Liver (tissue), 9 donors: ENCODE measurements around the gene ENOX2. TPM values are rescaled to one million over a fixed set of nuclear protein-coding genes. Genes with fewer than 3 reads are reported as not detected.

ENCODE experiments used
- DNase-seq: peaks from one replicate; pipeline ENCODE4 v3.0.0-alpha.2; 2017; ENCODE audit warnings: low spot score
- H3K27ac ChIP-seq, 2 donors: one replicate each; pipeline ENCODE4 v1.7.0; 2013; ENCODE audit warnings: inconsistent platforms in 2 of 2, low read length in 2 of 2, control low read depth in 1 of 2, low read depth in 1 of 2, mild to moderate bottlenecking in 1 of 2
- H3K27me3 ChIP-seq, 4 donors: one replicate each; pipeline versions ENCODE4 v1.6.1 to v1.7.0; 2013; ENCODE audit warnings: low read length in 3 of 4, inconsistent platforms in 1 of 4, mild to moderate bottlenecking in 1 of 4, moderate library complexity in 1 of 4; ENCODE audit not compliant: control insufficient read depth in 4 of 4, insufficient read depth in 4 of 4
- H3K36me3 ChIP-seq, 4 donors: one replicate each; pipeline versions ENCODE4 v1.6.1 to v1.7.0; 2013; ENCODE audit warnings: low read length in 3 of 4, mild to moderate bottlenecking in 3 of 4, low read depth in 1 of 4, moderate library complexity in 1 of 4; ENCODE audit not compliant: control insufficient read depth in 4 of 4, insufficient read depth in 3 of 4
- H3K4me1 ChIP-seq, 4 donors: one replicate each; pipeline versions ENCODE4 v1.6.1 to v1.7.0; 2013; ENCODE audit warnings: low read length in 3 of 4, mild to moderate bottlenecking in 3 of 4, moderate library complexity in 1 of 4; ENCODE audit not compliant: control insufficient read depth in 4 of 4, insufficient read depth in 4 of 4
- H3K4me3 ChIP-seq, 3 donors: one replicate each; pipeline versions ENCODE4 v1.6.1 to v1.7.0; 2013; ENCODE audit warnings: low read length in 3 of 3, control low read depth in 1 of 3, low read depth in 1 of 3, mild to moderate bottlenecking in 1 of 3
- H3K9ac ChIP-seq, 2 donors: one replicate each; pipeline ENCODE4 v1.7.0; 2013; ENCODE audit warnings: low read length in 2 of 2, mild to moderate bottlenecking in 2 of 2, moderate library complexity in 2 of 2, control low read depth in 1 of 2, low read depth in 1 of 2
- H3K9me3 ChIP-seq, 4 donors: one replicate each; pipeline versions ENCODE4 v1.6.1 to v1.7.0; 2013; ENCODE audit warnings: low read length in 3 of 4; ENCODE audit not compliant: control insufficient read depth in 4 of 4
- EGR1 ChIP-seq, 2 donors: IDR thresholded peaks; 2 replicates each; pipeline ENCODE4 v1.6.1; 2016 to 2018; ENCODE audit warnings: antibody characterized with exemption in 2 of 2, low read depth in 2 of 2
- FOXA2 ChIP-seq: IDR thresholded peaks from 2 replicates; pipeline ENCODE4 v1.6.1; 2016; ENCODE audit warnings: antibody characterized with exemption
- GABPA ChIP-seq, 2 donors: IDR thresholded peaks in 1 of 2; conservative IDR thresholded peaks in 1 of 2; 2 replicates each; pipeline ENCODE4 v1.6.1; 2016; ENCODE audit warnings: antibody characterized with exemption in 2 of 2, mild to moderate bottlenecking in 1 of 2, moderate library complexity in 1 of 2
- HNF4A ChIP-seq, 2 donors: conservative IDR thresholded peaks; 2 replicates each; pipeline ENCODE4 v1.6.1; 2016; ENCODE audit warnings: antibody characterized with exemption in 2 of 2, mild to moderate bottlenecking in 2 of 2
- HNF4G ChIP-seq: IDR thresholded peaks from 2 replicates; pipeline ENCODE4 v1.6.1; 2016; ENCODE audit warnings: antibody characterized with exemption
- JUND ChIP-seq, 2 donors: IDR thresholded peaks; 2 replicates each; pipeline ENCODE4 v1.6.1; 2016; ENCODE audit warnings: antibody characterized with exemption in 2 of 2
- NR2F2 ChIP-seq: IDR thresholded peaks from 2 replicates; pipeline ENCODE4 v1.6.1; 2016; ENCODE audit warnings: antibody characterized with exemption
- RAD21 ChIP-seq, 2 donors: IDR thresholded peaks; 2 replicates each; pipeline ENCODE4 v1.6.1; 2016; ENCODE audit warnings: antibody characterized with exemption in 2 of 2, mild to moderate bottlenecking in 2 of 2
- RXRA ChIP-seq, 2 donors: IDR thresholded peaks; 2 replicates each; pipeline ENCODE4 v1.6.1; 2017 to 2018; ENCODE audit warnings: antibody characterized with exemption in 2 of 2, mild to moderate bottlenecking in 1 of 2
- SP1 ChIP-seq: IDR thresholded peaks from 2 replicates; pipeline ENCODE4 v1.6.1; 2018; ENCODE audit warnings: antibody characterized with exemption, mild to moderate bottlenecking
- TAF1 ChIP-seq: conservative IDR thresholded peaks from 2 replicates; pipeline ENCODE4 v1.6.1; 2016; ENCODE audit warnings: antibody characterized with exemption, mild to moderate bottlenecking
- YY1 ChIP-seq: IDR thresholded peaks from 2 replicates; pipeline ENCODE4 v1.6.1; 2016; ENCODE audit warnings: antibody characterized with exemption, mild to moderate bottlenecking
- WGBS: extraction: QIAGEN DNeasy Blood & Tissue Kit; methylation state at CpG from one replicate; pipeline ENCODE4 v1.1.7; 2013; 5-methylcytosine and 5-hydroxymethylcytosine counted together
- polyA plus RNA-seq, 2 donors: library from polyadenylated mRNA; stranded (reverse) in 1 of 2; unstranded in 1 of 2; fragments of 200-250 nt in 1 of 2; fragments of >200 nt in 1 of 2; fragmentation: Nextera tagmentation in 1 of 2; extraction: Ambion mirVana in 1 of 2; gene quantifications; one replicate each; pipeline versions ENCODE4 v1.2.1 to v1.2.3, GENCODE V29; 2013 to 2015
- total RNA-seq, 2 donors: library from RNA; depleted of rRNA; stranded (reverse); fragments of >200 nt; gene quantifications; one replicate each; pipeline ENCODE4 v1.2.3, GENCODE V29; 2014
- TF ChIP-seq, protein P1 (sequence below): IDR thresholded peaks from 2 replicates; pipeline ENCODE4 v1.6.1; 2016; ENCODE audit warnings: antibody characterized with exemption
- TF ChIP-seq, protein P2 (sequence below): IDR thresholded peaks from 2 replicates; pipeline ENCODE4 v1.6.1; 2016; ENCODE audit warnings: antibody characterized with exemption, mild to moderate bottlenecking
- TF ChIP-seq, protein P3 (sequence below): IDR thresholded peaks from 2 replicates; pipeline ENCODE4 v1.6.1; 2016; ENCODE audit warnings: antibody characterized with exemption
- donor health status: healthy.
- donor health status: healthy.
- donor health status: healthy.
- donor health status: healthy.
- donor health status: healthy.

The ENOX2 gene
- total and polyA plus RNA-seq, 4 donors: 5.0 to 11.5 (median 6.5) TPM

DNA sequence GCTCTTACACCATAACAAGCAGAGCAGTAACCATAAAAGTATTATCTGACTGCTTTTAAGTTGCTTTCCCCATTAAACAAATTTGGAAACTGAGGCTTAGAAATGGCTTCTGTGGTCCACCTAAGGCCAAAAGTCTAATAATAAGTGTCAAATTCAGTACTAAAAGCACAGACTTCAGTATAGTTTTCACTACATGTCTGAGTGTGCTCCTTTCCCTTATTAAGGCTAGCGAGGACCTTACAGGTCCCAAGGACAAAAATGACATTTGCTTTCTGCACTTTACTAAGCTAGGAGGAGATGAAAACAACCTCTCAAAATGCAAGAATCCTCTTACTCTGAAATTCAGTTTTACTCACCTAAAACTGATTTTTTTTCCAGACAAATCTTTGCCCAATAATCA, 127.2 kb downstream of the ENOX2 start:
- no peak overlapping the region for H3K4me3 ChIP-seq
- no peaks in the 10 kb centered on the region for H3K36me3 ChIP-seq
- H3K9me3 ChIP-seq: no peaks in the 10 kb centered on the region
- no peak overlapping the region for H3K27ac ChIP-seq
- TF ChIP-seq HNF4G: no peak
- TF ChIP-seq, protein P1, sequence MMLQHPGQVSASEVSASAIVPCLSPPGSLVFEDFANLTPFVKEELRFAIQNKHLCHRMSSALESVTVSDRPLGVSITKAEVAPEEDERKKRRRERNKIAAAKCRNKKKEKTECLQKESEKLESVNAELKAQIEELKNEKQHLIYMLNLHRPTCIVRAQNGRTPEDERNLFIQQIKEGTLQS: no peak
- WGBS: 100% methylated on average over 1 of the region's 1 CpG
- H3K4me1 ChIP-seq: no peaks in the 10 kb centered on the region
- H3K27me3 ChIP-seq: no peaks in the 10 kb centered on the region
- H3K9ac ChIP-seq: no peak overlapping the region
- DNase-seq: no peak

- 62% methylated on average over 4 of the region's 4 CpGs for WGBS
- no peak for DNase-seq
- no peaks in the 10 kb centered on the region for H3K36me3 ChIP-seq
These were observed 130.2 kb downstream of the ENOX2 start for GRCh38 chrX:130772776-130773143.

DNA sequence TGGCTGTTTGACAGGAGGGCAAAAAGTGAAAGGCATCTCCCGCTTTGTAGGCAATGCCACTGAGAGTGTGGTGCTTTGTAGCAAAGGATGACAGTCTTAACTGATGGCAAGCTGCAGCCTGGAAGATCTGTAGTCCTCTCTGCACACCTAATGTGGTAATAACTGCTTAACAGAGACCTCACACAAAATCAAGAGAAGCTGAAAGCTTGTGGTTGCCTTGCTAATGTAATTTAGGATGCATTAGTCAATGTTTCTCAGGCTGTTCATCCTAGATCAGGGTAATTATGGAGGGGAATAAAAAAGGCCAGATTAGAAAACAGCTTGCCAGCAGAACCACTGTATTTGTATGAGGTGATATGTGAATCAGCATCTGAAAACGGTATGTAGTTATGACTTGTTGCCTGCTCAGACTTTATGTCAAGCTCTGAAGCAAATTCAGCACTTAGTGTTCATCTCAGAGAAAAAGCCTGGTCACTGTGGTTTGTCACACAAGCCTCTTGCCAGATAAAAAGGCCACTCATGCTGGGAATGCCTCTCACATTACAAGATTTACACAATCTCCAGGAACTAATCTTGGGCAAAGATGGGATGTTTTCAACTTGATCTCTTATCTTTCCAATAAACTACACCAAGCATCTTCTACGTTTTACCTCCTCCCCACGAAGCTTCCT, 130.8 kb downstream of the ENOX2 start:
- Histone ChIP-seq H3K9ac (no peak overlapping the region), H3K27me3 (no peaks in the 10 kb centered on the region), H3K4me3 (no peak overlapping the region), H3K4me1 (no peaks in the 10 kb centered on the region), H3K9me3 (no peaks in the 10 kb centered on the region), H3K36me3 (no peaks in the 10 kb centered on the region), H3K27ac (no peak overlapping the region)
- DNase-seq: no peak
- 78% methylated on average over 4 of the region's 4 CpGs for WGBS
- TF ChIP-seq NR2F2 (no peak), GABPA (IDR thresholded peaks at IDR 0.05 in 1 of 2, conservative IDR thresholded peaks at IDR 0.05 in 1 of 2) (no peak), JUND (IDR thresholded peaks at IDR 0.05) (no peak), RAD21 (IDR thresholded peaks at IDR 0.05) (no peak), YY1 (no peak), HNF4A (conservative IDR thresholded peaks at IDR 0.05) (no peak), TAF1 (no peak)
- TF ChIP-seq, protein P2, sequence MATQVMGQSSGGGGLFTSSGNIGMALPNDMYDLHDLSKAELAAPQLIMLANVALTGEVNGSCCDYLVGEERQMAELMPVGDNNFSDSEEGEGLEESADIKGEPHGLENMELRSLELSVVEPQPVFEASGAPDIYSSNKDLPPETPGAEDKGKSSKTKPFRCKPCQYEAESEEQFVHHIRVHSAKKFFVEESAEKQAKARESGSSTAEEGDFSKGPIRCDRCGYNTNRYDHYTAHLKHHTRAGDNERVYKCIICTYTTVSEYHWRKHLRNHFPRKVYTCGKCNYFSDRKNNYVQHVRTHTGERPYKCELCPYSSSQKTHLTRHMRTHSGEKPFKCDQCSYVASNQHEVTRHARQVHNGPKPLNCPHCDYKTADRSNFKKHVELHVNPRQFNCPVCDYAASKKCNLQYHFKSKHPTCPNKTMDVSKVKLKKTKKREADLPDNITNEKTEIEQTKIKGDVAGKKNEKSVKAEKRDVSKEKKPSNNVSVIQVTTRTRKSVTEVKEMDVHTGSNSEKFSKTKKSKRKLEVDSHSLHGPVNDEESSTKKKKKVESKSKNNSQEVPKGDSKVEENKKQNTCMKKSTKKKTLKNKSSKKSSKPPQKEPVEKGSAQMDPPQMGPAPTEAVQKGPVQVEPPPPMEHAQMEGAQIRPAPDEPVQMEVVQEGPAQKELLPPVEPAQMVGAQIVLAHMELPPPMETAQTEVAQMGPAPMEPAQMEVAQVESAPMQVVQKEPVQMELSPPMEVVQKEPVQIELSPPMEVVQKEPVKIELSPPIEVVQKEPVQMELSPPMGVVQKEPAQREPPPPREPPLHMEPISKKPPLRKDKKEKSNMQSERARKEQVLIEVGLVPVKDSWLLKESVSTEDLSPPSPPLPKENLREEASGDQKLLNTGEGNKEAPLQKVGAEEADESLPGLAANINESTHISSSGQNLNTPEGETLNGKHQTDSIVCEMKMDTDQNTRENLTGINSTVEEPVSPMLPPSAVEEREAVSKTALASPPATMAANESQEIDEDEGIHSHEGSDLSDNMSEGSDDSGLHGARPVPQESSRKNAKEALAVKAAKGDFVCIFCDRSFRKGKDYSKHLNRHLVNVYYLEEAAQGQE: no peak
- TF ChIP-seq, protein P1: no peak
- TF ChIP-seq, protein P3, sequence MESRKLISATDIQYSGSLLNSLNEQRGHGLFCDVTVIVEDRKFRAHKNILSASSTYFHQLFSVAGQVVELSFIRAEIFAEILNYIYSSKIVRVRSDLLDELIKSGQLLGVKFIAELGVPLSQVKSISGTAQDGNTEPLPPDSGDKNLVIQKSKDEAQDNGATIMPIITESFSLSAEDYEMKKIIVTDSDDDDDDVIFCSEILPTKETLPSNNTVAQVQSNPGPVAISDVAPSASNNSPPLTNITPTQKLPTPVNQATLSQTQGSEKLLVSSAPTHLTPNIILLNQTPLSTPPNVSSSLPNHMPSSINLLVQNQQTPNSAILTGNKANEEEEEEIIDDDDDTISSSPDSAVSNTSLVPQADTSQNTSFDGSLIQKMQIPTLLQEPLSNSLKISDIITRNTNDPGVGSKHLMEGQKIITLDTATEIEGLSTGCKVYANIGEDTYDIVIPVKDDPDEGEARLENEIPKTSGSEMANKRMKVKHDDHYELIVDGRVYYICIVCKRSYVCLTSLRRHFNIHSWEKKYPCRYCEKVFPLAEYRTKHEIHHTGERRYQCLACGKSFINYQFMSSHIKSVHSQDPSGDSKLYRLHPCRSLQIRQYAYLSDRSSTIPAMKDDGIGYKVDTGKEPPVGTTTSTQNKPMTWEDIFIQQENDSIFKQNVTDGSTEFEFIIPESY: no peak

More at GRCh38 chrX:130772776-130773143, 130.2 kb downstream of the ENOX2 start:
- Histone ChIP-seq H3K9ac (no peak overlapping the region), H3K4me3 (no peak overlapping the region), H3K9me3 (no peaks in the 10 kb centered on the region), H3K27me3 (no peaks in the 10 kb centered on the region), H3K27ac (no peak overlapping the region), H3K4me1 (no peaks in the 10 kb centered on the region)
- TF ChIP-seq SP1 (no peak), FOXA2 (no peak), HNF4G (no peak), EGR1 (IDR thresholded peaks at IDR 0.05; ENCODE audit: low read depth in 2 of 2) (no peak), HNF4A (conservative IDR thresholded peaks at IDR 0.05) (no peak), RAD21 (IDR thresholded peaks at IDR 0.05) (no peak), RXRA (IDR thresholded peaks at IDR 0.05) (no peak)
- TF ChIP-seq, protein P2: no peak
